Uterus (tissue), 4 donors: ENCODE measurements around the gene AIG1. TPM values are rescaled to one million over a fixed set of nuclear protein-coding genes. Genes with fewer than 3 reads are reported as not detected.
"Not testable (repeated sequence)": the region's sequence is repeated elsewhere in the genome, so short reads cannot be mapped to it uniquely, and the experiment has no call there.

Experiments used
- DNase-seq, 2 donors: peaks; one replicate each; pipeline ENCODE4 v3.0.0-alpha.2; 2019 to 2020
- H3K27ac ChIP-seq, 2 donors: fragments of 200-600 bp; sonication (generic); 1 replicate in 1 of 2; 2 replicates in 1 of 2; pipeline ENCODE4 v1.5.1; 2016 to 2018
- H3K27me3 ChIP-seq, 2 donors: fragments of 200-600 bp; sonication (generic); one replicate each; pipeline ENCODE4 v1.5.1; 2018 to 2019; ENCODE audit warnings: control low read depth in 1 of 2
- H3K36me3 ChIP-seq, 2 donors: fragments of 200-600 bp; sonication (generic); one replicate each; pipeline ENCODE4 v1.5.1; 2019; ENCODE audit warnings: control low read depth in 1 of 2
- H3K4me1 ChIP-seq, 2 donors: fragments of 200-600 bp; sonication (generic); one replicate each; pipeline ENCODE4 v1.5.1; 2018 to 2019; ENCODE audit warnings: control low read depth in 1 of 2
- H3K4me3 ChIP-seq, 2 donors: fragments of 200-600 bp; sonication (generic); 1 replicate in 1 of 2; 2 replicates in 1 of 2; pipeline ENCODE4 v1.5.1; 2018 to 2019; ENCODE audit warnings: mild to moderate bottlenecking in 1 of 2
- H3K9me3 ChIP-seq, 2 donors: fragments of 200-600 bp; sonication (generic); one replicate each; pipeline ENCODE4 v1.5.1; 2019; ENCODE audit warnings: control low read depth in 1 of 2
- CTCF ChIP-seq, 4 experiments: fragments of 200-600 bp in 2 of 4; fragments of 450-650 bp in 2 of 4; sonication (generic) in 2 of 4; IDR thresholded peaks; one replicate each; pipeline ENCODE4 v1.5.1; 2016 to 2019; ENCODE audit warnings: antibody characterized with exemption in 4 of 4, mild to moderate bottlenecking in 2 of 4, moderate library complexity in 1 of 4
- POLR2A ChIP-seq, 2 donors: fragments of 450-650 bp; IDR thresholded peaks; one replicate each; pipeline ENCODE4 v1.6.1; 2016; ENCODE audit warnings: antibody characterized with exemption in 2 of 2, mild to moderate bottlenecking in 1 of 2, moderate library complexity in 1 of 2
- intact Hi-C: fragments of 100-400 bp; cut with DNase I; formaldehyde crosslinking; loops from one replicate; pipeline ENCODE4 v1.15.1; 2023; ENCODE audit warnings: low total_unique reads
- total RNA-seq, 4 donors: library from RNA; depleted of rRNA in 3 of 4; stranded (reverse); fragments of >200 nt in 3 of 4; gene quantifications; one replicate each; pipeline versions ENCODE4 v1.1.0 to v1.2.4, GENCODE V29; 2014 to 2023
- donor health status: DM: yes; HTN: yes; CAD: no.

Gene AIG1
- total RNA-seq, 4 donors from 2014 or later, result 6.9 to 36.6 (median 27.8) TPM

DNA sequence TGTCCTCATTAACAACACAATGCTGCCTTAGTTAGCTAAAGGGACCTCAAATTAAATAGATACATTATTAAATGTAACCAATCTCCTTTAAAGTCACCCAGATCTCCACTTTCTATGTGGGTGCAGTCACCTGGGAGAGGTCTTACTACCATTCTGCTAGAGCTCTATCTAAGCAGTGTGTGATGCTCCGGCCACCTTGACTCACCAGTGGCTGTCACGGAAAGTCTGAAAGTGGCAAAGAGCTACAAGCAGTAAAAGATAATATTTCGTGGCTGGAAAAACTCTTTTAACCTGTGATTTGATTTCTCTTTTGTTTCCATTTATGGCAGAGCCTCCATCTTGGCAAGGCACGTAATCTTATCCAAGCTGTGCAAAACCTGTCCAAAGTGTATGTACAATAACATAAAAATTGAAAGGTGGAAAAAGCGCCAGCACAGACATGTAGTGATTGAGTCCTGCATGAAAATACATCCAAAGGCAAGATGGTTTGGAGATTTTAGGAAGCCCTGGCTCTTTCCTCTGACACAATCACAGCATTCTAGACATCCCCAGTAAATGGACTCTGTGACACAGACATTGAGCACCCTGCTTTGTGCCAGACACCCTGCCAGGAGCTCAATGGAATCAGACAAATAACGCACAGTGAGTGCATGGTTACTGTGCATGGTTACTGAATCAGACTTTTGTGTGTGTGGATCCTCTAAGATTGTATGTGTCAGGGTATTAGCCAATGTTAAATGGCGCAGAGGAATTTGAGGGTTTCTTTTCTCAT is 273.2 kb downstream of the AIG1 start:
- DNase-seq, result no peak
- intact Hi-C loops, result no loop called here
- no peak overlapping the region for H3K27ac ChIP-seq
- H3K9me3 ChIP-seq, result no peaks in the 10 kb centered on the region
- no peaks in the 10 kb centered on the region for H3K27me3 ChIP-seq
- H3K4me1 ChIP-seq, result no peaks in the 10 kb centered on the region
- H3K36me3 ChIP-seq, result no peaks in the 10 kb centered on the region
- no peak for TF ChIP-seq CTCF (IDR thresholded peaks at IDR 0.05)
- no peak for TF ChIP-seq POLR2A (IDR thresholded peaks at IDR 0.05)
- no peak overlapping the region for H3K4me3 ChIP-seq

- no peaks in the 10 kb centered on the region for H3K36me3 ChIP-seq
- H3K27me3 ChIP-seq, result no peaks in the 10 kb centered on the region
- H3K9me3 ChIP-seq, result no peaks in the 10 kb centered on the region
- no peak overlapping the region for H3K27ac ChIP-seq
- no peak overlapping the region for H3K4me3 ChIP-seq
- H3K4me1 ChIP-seq, result no peaks in the 10 kb centered on the region
- intact Hi-C loops, result no loop called here
- DNase-seq, result no peak
- TF ChIP-seq POLR2A (IDR thresholded peaks at IDR 0.05), result no peak
- TF ChIP-seq CTCF (IDR thresholded peaks at IDR 0.05), result no peak
These were observed 275.2 kb downstream of the AIG1 start for GRCh38 chr6:143335865-143336264.

GRCh38 chr6:143336446-143337152 is 275.9 kb downstream of the AIG1 start:
- intact Hi-C loops, result no loop called here
- Histone ChIP-seq H3K4me3 (no peak overlapping the region), H3K4me1 (no peaks in the 10 kb centered on the region), H3K9me3 (no peaks in the 10 kb centered on the region), H3K27ac (no peak overlapping the region), H3K36me3 (no peaks in the 10 kb centered on the region), H3K27me3 (no peaks in the 10 kb centered on the region)
- no peak for DNase-seq
- TF ChIP-seq CTCF (IDR thresholded peaks at IDR 0.05) (no peak), POLR2A (IDR thresholded peaks at IDR 0.05) (no peak)

DNA sequence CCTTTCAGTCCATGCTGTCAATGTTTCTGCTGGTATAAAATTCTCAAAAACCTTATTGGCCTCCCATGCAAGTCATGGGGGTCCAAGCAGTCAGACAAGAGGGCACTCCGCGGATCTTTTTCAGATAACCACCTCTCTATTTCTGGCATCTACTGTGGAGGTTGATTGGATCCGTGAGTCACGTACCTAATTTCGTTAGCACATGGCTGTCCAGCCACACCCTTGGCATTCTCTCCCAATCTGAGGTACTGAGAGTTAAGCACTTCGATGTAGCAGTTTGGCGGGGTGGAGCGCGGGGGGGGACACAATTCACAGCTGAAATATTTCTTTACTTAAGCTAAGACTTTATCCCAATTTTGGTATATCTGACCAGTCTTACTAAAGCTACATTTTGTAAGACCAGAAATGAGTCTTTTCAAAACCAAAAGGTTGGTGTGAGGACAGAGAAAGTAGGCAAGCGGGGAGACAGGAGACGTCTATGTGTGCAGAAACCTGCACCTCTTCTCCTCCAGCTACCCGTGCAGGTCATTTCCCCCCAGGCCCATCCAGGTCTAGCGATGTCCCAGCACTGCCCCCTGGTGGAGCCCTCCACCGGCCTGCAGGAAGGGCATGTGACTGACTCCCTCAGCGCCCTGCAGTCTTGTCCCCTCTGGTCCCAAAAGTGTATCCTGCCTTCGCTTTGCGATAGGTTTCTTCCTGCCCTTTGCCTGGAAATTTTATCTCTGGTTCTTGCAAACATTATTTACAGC is 276.7 kb downstream of the AIG1 start:
- intact Hi-C loops, result no loop called here
- peak in 1 of 4 experiments; percentile 17 for TF ChIP-seq CTCF (IDR thresholded peaks at IDR 0.05)
- no peak for TF ChIP-seq POLR2A (IDR thresholded peaks at IDR 0.05)
- no peak for DNase-seq
- Histone ChIP-seq H3K4me3 (no peak overlapping the region), H3K27me3 (no peaks in the 10 kb centered on the region), H3K27ac (no peak overlapping the region), H3K9me3 (no peaks in the 10 kb centered on the region), H3K36me3 (no peaks in the 10 kb centered on the region), H3K4me1 (no peaks in the 10 kb centered on the region)

DNA sequence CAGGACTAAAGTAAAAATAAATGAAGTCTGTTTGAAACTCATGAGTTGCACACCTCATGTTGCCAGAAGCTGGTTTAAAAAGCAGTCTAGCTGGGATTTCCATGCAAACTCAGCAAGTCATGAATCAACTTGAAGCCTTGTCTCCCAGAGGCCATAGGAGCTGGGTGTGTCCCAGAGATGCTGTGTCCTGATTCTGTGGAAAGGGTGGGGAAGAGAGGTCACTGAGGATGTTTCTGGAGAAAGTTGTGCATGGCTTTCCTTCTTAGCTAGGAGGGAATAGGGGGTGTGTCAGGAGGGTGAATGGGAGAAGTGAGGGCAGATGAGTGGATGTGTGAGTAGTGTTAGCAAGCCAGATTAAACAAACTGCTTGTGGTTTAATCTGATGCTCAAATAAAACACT is 278.5 kb downstream of the AIG1 start:
- Histone ChIP-seq H3K36me3 (no peaks in the 10 kb centered on the region), H3K4me3 (no peak overlapping the region), H3K4me1 (no peaks in the 10 kb centered on the region), H3K27me3 (no peaks in the 10 kb centered on the region), H3K27ac (no peak overlapping the region), H3K9me3 (no peaks in the 10 kb centered on the region)
- DNase-seq, result no peak
- intact Hi-C loops, result no loop called here
- TF ChIP-seq POLR2A (IDR thresholded peaks at IDR 0.05) (no peak), CTCF (IDR thresholded peaks at IDR 0.05) (no peak)

GRCh38 chr6:143345477-143345876 is 284.8 kb downstream of the AIG1 start:
- H3K27ac ChIP-seq, intact Hi-C loops, H3K4me3 ChIP-seq, H3K4me1 ChIP-seq, H3K9me3 ChIP-seq, H3K27me3 ChIP-seq, DNase-seq, H3K36me3 ChIP-seq: not testable (repeated sequence)
